Left lobe of liver (tissue), 2 donors: ENCODE results near the gene RNF126. TPM values are rescaled to one million over a fixed set of nuclear protein-coding genes. Genes with fewer than 3 reads are reported as not detected.
A peak's percentile ranks its signal among the peaks of the same experiment; 100 is the strongest.

Experiments used
- ATAC-seq: fragments of 200-7000 bp; cut with Tn5 transposase; one replicate; pipeline ENCODE4 v1.9.1; 2020; ENCODE audit warnings: mild to moderate bottlenecking, moderate library complexity
- DNase-seq: peaks from one replicate; pipeline ENCODE4 v3.0.0-alpha.2; 2020; ENCODE audit warnings: low spot score
- total RNA-seq: library from RNA; stranded (reverse); gene quantifications from one replicate; pipeline ENCODE4 v1.2.1, GENCODE V29; 2021
- donor health status: DM: no; HTN: no; CAD: no; lungs with moderate emphysema.
- donor health status: DM: no; HTN: yes; CAD: no.

RNF126 gene
- total RNA-seq, 1 donor from 2014 or later: 22.2 TPM

DNA sequence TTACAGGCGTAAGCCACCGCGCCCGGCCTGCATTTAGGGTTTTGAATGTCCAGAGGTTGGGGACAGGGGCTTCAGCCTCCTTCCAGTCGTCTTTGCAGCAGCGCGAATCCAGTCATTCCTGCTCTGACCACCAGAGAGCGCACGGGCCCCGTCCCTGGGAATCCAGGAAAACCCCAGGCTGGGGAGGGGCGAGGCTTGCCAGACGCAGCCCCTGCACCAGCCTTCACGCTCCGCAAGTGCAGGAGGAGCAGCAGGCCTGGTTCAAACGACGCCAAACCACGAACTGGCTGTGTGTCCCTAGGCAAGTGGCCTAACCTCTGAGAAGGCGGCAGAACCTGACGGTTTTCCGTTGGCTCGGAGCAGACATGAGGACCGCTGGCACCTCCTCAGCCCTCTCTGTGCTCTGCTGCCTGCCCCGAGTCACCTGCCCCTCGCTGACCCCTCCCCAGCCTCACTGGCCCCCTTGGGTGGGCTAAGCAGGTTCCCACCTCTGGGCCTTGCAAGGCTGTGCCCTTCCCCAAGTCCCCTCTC, 2.0 kb upstream of the RNF126 start:
- DNase-seq: peak; percentile 75
- peak; percentile 16 for ATAC-seq

DNA sequence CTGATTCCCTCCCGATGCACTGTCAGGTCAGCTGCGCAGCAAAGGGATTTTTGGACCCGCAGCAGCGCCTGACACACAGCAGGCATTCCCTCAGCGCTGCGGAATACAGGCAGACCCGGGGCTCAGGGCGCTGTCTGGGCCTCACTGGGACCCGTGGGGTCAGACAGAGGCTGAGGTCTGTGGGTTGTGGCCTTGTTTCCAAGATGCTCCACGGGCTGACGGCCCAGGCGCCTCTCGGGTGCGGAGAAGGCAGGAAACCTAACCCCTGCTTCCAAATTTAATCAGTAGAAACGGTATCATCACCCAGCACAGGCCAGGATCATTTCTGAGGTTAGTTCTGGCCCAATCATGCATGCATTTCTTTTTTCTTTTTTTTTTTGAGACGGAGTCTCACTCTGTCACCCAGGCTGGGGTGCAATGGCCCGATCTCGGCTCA, 686 bp upstream of the RNF126 start:
- DNase-seq: no peak
- peak; percentile 19 for ATAC-seq

DNA sequence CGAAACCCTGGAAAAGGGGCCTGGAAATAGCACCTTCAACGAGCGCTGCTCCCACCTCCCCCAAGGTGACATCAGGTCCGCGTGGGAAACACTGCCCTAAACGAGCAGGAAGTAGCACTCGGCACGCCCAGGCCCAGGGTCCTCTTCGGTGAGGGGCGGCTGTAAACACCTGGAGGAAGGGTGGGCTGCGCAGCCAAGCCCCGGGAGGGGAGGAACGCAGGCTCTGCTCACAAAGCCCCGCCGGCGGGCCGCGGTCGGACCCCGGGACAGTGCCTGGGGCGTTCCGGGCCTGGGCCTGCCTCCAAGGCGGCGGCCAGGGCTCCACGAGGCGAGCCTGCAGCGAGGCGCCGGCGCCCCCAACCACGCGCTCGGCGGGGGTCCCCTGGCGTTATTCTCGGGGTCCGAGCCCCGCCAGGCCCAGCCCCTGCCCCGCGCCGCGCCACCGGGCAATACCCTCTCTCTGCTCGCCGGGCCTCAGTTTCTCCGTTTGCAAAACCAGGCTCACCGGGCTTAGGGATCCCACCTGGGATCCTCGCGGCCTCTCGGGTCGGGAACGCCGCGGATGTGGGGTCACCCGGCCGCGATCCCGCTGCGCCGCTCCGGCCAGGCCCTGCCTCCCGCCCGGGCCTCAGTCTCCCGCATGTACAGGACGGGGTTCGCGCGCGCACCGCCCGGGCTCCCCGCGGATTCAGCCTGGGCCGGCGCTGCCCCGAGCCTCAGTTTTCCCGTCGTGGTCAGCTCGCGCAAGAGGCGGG, 630 bp downstream of the RNF126 start:
- ATAC-seq: no peak

DNA sequence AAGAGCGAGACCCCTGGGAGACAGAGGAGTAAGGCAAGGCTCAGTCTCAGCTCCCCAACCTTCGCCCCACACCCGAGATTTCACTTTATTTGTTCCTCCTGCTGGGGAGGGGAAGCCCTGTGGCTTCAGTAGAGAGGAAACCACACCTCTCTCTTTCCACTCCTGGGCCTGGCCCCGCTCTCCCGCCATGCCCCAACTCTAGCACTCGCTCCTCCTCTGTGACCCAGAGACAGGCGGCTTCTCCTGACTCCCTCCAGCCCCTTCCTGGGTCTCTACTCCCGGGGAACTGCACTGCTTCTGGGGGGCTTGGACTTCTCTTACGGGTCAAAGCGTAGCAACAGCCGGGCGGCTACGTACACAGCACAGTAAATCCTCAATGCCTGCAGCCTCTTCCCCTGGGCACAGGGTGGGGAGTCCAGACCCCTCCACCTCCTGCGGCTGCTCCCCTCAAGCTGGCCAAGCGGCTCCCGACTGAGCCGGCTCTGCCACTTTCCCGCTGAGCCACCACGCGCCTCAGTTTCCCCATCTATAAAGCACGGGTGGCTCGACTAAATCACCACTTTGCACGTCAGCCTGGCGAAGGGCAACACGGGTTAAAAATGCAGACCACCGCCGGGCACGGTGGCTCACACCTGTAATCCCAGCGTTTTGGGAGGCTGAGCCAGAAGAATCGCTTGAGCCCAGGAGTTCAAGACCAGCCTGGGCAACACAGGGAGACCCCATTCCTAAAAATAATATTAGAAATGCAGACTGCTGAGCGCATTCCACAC, 1.4 kb downstream of the RNF126 start:
- DNase-seq (peak; percentile 66), ATAC-seq (peak; percentile 37)

More for the DNA sequence above, 630 bp downstream of the RNF126 start:
- DNase-seq: peak; percentile 66

DNA sequence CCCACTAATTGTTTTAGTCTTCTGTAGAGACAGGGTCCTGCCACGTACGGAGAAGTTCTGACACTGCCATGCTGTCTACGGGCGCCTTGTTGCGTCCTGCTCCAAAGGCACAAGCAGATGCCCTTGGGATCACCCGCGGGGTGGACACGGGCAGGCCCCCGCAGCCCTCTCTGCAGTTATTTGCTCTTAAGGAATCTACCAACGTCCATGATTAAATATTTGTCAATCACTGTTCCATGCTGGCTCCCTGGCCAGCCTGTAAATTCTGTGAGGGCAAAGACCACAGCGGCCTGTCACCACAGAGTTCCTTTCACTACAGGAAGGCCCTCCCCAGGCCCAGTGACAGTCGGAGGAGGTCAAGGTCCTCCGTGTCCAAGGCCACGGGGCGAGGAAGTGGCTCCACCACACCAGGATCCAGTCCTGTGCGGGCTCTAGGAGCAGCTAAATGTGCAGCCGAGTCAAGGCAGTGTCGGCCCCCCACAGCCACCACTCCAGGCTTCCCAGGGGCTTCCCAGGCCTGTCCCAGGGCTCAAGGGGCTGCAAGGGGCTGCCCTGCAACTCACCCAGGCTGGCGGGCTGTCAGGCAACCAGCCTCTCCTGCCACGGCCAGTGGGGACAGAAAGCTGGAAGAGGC, 2.1 kb downstream of the RNF126 start:
- DNase-seq: peak; percentile 92
- peak; percentile 61 for ATAC-seq

DNA sequence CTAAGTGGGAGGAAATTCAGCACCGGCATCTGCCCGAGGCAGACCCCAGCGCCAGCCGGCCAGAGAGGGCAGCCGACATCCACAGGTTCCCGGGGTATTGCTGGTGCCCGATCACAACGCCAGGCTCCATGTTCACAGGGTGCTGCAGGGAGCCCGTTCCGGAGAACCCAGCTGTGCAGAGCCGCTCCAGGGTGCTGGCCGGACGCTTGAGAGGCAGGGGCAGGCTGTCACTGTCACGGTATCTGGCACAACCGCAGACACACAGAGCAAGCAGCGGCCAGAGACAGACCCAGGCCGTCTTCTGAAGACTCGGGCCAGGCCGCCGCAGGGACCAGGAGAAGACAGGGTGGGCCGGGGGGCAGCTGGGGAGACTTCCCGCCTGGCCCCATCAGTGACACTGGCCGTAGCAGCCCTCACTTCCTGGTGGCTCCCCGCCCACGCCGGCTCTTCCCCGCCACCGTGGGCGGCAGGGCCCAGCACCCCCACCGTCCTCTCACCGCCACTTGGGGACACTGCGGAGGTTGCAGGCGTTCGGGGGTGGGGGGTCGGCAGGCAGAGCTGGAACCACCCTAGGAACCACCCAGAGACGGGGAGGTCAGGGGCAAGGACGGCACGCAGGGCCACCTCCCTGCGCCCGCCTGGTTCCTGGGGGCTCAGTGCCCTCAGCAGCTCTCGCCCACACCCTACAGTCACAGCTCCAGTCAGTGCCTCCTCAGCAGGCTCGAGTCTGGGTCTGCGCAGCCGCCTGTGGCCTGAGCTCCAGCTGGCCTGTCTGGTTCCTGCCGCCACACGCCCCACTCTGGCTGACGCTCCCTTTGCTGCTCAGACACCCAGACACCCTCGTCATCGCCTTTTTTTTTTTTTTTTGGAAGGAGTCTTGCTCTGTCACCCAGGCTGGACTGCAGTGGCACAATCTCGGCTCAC, 3.8 kb downstream of the RNF126 start:
- no peak for DNase-seq

DNA sequence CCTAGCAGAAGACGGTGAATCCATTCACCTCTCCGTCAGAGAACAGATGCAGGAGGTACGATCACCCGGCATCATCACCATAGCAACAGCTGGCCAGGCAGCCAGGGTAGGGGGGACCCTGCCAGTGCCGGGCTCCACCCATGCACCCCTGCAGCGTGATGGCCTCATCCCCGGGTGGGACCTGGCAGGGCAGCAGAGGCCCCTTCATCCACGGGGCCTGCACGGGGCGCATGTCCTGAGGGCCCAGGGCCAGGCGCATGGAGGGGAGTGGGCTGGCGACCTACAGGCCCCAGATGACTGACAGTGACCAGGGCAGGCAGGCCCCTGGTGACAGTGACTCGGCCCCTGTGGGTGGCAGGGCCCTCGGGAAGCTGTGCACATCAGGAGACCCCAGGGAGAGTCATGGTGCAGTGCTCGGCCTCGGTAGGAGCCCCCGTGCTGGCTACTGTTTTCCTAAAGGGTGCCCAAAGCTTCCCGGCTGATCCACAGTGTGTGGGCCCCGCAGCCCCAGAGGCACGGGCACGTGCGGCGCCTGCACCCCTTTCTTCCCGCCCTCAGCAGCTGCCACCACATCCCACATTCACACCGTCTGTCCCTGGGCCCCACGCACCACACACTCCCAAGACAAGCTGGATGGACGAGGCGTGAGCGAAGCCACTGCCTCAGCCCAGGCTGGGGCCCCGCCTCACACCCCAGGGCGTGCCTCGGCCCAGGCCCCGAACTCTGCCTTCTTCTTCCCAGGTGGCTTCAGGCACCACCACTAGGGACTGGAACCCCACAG, 4.8 kb downstream of the RNF126 start:
- DNase-seq (no peak), ATAC-seq (no peak)

More for the DNA sequence above, 3.8 kb downstream of the RNF126 start:
- peak; percentile 4 for ATAC-seq

DNA sequence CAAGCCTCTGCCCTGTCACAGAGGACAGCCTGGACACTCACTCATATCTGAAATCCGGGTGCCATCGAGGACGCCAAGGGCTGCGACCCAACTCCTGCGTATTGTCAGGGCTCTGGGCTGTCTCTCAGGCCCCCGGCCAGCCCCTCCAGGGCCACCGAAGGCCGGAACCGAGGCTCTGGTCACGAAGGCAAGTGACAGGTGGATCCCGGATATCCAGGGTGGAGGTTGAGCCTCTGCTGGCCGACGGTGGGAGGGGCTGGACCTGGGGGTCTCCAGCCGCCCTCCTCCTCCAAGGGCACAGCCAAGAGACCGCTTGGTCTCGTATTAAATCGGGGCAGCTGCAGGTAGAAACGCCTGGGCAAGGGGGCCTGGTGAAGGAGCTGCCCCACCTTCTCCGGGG, 5.4 kb downstream of the RNF126 start:
- no peak for DNase-seq

DNA sequence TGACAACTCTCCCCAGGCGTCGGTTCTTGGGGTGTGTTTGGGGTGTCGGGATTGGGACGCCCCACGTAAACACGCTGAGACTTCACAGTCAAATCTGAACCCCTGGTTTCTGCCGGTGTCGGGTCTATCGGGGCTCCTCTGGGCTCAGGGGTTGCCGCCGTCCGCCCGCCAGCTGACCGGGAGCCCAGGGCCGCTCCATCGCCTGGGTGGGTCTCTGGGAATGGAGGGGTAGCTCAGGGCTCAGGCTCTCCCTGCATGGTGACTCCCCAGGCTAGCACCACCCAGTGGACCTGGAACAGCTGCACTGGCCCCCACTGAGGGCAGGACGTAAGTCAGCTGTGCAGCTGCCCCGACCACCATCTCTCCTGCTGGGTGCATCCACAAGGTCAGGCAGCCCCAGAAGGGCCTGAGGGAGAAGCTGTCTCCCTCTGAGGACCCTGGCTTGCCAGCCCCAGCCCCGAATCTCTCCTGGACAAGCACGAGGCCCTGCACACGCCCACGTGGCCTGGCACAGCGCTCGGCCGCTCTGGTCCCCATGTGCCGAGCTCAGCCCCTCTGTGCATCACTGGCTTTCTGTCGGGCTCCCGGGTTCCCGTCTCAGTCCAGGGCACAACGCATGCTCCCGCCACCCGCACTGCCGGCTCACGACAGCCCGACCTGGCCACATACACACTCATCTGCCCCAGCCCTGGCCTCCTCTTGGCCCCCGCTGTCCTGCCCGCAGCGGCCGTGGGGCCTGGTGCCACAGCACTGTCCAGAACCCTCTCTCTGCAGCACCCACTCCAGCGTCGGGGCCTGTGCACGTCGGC, 6.1 kb downstream of the RNF126 start:
- ATAC-seq (no peak), DNase-seq (no peak)

More for the DNA sequence above, 5.4 kb downstream of the RNF126 start:
- no peak for ATAC-seq

DNA sequence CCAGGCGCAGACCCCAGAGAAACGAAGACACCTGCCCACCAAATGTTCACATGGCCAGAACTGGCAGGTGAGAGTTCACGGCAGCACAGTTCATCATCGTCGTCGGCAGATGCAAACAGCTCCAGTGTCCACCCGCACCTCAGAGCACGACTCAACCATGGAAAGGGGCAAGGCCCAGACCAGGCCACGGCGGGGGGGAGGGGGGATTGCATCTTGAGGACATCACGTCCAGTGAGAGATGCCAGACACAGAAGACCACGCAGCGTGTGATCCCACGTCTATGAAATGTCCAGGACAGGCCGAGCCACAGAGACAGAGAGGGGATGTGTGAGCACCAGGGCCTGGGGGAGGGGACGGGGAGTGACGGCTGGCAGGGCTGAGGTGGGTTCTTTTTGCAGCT, 7.3 kb downstream of the RNF126 start:
- ATAC-seq: no peak
- DNase-seq: no peak

DNA sequence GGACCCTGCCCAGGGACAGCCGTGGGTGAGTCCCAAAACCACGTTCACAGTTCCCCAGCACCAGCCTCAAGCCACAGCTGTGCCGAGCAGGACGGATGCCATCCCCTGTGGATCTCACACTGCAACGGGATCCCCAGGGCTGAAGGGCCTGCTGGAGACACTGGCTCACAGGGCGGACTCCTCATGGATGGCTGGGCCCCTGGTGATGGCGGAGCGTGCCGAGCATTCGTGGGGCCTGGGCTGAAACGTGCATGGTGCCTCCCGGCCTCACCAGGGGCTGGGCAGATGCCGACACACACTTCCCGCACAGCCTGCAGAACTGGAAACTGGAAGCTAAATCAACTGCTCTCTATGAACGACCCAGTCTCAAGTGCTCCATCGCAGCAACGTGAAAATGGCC, 9.6 kb downstream of the RNF126 start:
- no peak for DNase-seq
- no peak for ATAC-seq

DNA sequence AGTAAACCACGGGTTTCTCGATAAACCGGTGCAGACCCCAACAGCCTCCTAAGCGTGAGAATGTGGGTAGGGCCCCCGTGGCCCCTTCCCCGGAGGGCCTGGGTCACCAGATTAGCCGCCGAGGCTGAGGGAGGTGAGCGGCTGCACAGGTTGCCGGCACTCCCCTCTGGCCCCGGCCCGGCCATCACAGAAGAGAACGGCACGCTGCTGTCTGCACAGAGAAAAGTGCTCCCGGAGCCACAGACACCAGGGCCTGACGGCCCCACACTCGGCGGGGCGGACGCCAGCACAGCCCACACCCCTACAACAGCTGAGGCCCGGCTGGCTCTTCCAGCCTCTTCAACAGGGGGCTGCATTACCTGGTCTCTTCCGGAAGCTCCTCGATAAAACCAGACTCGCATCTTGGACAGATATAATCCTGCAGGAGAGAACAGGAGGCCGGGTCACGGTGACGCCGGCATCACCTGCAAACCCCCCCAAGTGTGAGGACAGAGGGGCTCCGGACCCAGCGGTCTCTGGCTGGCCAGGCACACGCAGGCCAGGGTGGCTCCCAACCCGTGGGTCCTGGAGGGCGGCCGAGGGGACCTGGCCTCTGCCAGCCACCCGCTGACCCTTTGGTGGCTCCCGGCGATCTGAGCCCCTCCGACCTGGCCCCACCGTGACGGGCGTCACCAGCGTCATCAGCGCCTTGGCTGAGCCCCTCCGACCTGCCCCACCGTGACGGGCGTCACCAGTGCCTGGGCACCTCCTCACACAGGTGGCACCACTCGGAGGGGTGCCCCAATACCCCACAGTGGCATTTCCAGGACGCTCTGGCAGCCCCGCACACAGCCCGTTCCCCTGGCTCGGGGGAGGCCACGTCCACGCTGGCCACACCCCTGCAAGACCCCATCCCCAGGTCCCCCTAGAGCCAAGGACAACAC, 10.3 kb downstream of the RNF126 start:
- DNase-seq (no peak), ATAC-seq (no peak)

DNA sequence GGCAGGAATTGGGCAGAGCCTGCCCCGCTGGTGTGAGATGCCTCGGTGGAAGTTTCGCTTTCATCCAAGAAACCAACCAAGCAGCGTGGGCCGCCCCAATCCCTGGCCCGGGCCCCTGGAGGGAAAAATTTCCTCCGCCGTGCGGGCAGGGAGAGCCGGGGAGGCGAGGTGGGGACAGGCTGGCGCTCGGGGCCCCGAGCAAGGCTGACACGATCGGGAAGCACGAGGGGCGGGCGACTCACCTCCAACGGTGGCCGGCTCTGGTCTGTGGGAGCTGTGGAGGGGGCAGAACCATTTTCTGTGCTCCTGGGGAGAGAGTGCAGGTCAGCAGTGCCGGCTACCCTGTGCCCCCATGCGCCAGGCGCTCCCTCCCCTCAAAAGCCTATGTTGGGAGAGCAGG, 11.0 kb downstream of the RNF126 start:
- DNase-seq: no peak
- ATAC-seq: no peak

DNA sequence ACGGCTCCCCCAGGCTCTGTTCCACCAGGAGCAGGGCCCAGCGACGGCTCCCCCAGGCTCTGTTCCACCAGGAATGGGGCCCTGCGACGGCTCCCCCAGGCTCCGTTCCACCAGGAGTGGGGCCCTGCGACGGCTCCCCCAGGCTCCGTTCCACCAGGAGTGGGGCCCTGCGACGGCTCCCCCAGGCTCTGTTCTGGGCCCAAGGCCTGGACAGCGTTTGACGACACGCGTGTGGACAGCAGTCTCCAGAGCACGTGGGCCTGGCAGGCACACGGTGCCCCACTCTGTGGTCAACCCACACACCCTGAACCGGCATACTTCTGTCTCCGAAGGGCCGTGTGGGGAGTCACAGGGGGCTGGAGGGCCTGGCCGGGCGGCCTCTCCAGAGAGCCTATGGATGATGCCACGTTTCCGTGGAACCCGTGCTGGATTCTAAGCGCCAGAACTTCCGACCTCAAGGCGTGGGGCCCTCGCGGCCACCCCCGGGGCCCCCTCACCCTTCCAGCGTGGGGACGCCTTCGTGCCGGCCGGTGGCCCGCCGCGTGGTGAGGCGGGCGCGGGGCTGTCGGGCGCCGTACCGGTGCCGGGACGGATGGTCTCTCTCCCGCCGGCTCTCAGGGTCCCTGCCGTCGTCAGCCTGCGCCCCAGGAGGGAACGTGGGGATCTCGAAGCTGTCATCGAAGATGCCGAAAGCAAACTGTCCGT, 11.7 kb downstream of the RNF126 start:
- DNase-seq (no peak), ATAC-seq (no peak)

DNA sequence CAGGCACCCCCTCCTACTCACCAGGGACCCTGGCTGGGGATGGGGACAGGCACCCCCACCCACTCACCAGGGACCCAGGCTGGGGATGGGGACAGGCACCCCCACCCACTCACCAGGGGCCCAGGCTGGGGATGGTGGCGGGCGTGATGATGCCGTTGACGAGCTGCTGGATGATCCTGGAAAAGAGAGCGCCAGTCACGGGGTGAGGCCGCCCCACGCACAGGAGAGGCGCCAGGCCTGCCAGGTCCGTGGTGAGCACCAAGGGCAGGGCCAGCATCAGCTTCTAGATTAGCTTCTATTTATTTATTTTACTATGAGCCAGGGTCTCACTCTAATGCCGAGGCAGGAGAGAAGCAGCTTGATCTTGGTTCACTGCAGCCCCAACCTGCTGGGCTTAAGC, 12.9 kb downstream of the RNF126 start:
- ATAC-seq: no peak

DNA sequence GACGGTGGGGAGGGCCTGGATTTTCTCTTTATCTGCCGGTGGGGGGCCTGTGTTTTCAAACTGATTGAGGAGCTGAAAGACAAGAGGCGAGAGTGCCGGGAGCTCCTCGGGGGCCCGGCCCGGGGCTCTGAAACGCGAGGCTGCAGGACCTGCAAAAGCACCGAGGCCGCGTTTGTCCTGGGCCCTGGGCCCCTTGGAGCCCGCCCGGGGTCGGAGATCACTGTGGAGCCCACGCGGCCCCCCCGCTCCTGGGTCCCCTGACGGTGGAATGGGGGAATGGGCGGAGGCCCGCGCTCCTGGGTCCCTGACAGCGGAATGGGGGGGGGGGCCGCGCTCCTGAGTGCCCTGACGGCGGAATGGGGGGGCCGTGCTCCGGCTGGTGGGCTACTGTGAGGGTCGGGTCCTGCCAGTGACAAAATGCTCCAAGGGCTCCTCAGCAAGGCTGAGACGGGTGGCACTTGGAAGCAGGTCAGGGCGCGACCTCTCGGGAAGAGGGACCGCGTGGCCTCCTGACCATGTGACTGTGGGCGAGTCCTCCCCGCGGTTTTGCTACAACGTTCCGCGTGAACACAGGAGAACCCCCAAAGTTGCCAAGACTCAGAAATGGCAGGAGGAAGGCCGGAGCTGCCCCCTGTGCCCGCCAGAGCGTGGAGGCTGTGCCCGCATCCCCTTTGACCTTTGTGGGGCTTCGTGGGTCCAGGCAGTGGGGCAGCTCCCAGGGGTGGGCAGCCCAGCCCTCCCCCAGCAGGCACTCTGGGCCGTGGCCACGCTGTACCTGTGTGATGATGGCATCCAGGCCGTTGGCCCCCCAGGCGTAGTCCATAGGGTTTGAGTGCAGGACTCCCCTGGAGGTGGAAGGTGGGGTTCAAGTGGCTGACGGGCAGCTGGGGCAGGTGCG, 13.9 kb downstream of the RNF126 start:
- no peak for ATAC-seq
- no peak for DNase-seq

More for the DNA sequence above, 12.9 kb downstream of the RNF126 start:
- no peak for DNase-seq
